Measurements from ENCODE around the gene HIF1A. TPM values are rescaled to one million over a fixed set of nuclear protein-coding genes. Genes with fewer than 3 reads are reported as not detected.

The HIF1A gene
- total RNA-seq, 1 donor from 2014 or later = 299 TPM

DNA sequence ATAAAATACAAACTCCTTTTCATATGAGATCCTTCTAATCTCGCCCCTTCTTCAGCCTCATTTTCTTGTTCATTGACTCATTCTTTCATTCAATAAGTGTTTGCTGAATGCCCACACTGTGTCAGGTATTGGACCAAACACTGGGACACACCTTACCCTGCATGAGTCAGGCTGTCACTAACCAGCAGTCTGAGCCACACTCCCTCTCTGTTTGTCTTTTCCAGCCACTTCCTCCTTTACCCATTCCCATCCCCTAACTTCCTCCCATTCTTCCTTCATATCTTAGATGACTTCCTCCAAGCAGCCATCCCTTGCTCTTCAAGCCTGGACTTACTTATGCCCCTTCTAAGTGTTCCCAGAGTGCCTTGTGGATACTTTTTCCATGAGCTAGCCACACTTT, 27.0 kb upstream of the HIF1A start:
- Mint-ChIP-seq H3K36me3 (no peaks in the 10 kb centered on the region), H3K9me3 (no peaks in the 10 kb centered on the region)
- no peak for TF ChIP-seq EZH2phosphoT487 (IDR thresholded peaks at IDR 0.05)
- no peak for TF ChIP-seq EZH2 (IDR thresholded peaks at IDR 0.05)
- TF ChIP-seq, protein P1, sequence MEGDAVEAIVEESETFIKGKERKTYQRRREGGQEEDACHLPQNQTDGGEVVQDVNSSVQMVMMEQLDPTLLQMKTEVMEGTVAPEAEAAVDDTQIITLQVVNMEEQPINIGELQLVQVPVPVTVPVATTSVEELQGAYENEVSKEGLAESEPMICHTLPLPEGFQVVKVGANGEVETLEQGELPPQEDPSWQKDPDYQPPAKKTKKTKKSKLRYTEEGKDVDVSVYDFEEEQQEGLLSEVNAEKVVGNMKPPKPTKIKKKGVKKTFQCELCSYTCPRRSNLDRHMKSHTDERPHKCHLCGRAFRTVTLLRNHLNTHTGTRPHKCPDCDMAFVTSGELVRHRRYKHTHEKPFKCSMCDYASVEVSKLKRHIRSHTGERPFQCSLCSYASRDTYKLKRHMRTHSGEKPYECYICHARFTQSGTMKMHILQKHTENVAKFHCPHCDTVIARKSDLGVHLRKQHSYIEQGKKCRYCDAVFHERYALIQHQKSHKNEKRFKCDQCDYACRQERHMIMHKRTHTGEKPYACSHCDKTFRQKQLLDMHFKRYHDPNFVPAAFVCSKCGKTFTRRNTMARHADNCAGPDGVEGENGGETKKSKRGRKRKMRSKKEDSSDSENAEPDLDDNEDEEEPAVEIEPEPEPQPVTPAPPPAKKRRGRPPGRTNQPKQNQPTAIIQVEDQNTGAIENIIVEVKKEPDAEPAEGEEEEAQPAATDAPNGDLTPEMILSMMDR (IDR thresholded peaks at IDR 0.05) = no peak

DNA sequence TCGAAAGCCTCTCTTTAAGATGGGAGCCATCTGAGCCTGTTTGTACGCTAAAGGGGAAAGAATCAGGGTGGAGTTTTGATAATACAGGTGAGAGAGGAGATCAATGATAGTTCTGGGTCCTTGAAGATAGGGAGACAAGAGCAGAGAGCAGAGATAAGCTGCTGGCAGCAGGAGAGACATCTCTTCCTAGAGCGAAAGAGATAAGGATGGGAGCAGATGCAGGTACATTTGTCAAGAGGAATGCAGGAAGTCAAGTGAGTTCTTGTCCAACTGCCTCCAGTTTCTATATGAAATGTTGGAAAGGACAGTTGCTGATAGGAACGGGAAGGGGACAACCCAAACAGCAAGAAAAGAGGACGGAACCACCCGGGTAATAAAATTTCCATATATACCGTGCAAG, 24.7 kb upstream of the HIF1A start:
- no peaks in the 10 kb centered on the region for H3K36me3 Mint-ChIP-seq
- no peaks in the 10 kb centered on the region for H3K36me3 ChIP-seq
- H3K4me1 ChIP-seq = peaks cover 5% of the 10 kb centered on the region
- TF ChIP-seq EZH2 (IDR thresholded peaks at IDR 0.05) (no peak), EZH2phosphoT487 (IDR thresholded peaks at IDR 0.05) (no peak)
- TF ChIP-seq, protein P1 (IDR thresholded peaks at IDR 0.05) = no peak
- no peaks in the 10 kb centered on the region for H3K9me3 Mint-ChIP-seq
- no peak overlapping the region for H3K4me3 Mint-ChIP-seq
- no peak for DNase-seq (ENCODE audit: low spot score)
- H2AFZ ChIP-seq (replicated peaks) = no peak overlapping the region
- H3F3A ChIP-seq (ENCODE audit: low read depth) = no peaks in the 10 kb centered on the region
- H3K4me2 ChIP-seq = no peak overlapping the region
- no peaks in the 10 kb centered on the region for H3K79me2 ChIP-seq (ENCODE audit: low read depth)
- no peaks in the 10 kb centered on the region for H3K27me3 ChIP-seq
- no peak overlapping the region for H3K27ac Mint-ChIP-seq
- peaks cover 2% of the 10 kb centered on the region for H3K27me3 Mint-ChIP-seq (ENCODE audit: insufficient read depth, low read depth)
- H3K4me1 Mint-ChIP-seq = no peaks in the 10 kb centered on the region
- no peaks in the 10 kb centered on the region for H4K20me1 ChIP-seq (ENCODE audit: low read depth)
- no peak overlapping the region for H3K27ac ChIP-seq
- no peaks in the 10 kb centered on the region for H3K9me3 ChIP-seq (ENCODE audit: low read depth)
- H3K4me3 ChIP-seq = no peak overlapping the region
- no peak overlapping the region for H3K9ac ChIP-seq

More for the DNA sequence above, 27.0 kb upstream of the HIF1A start:
- Histone ChIP-seq H2AFZ (replicated peaks) (no peak overlapping the region), H3K9me3 (ENCODE audit: low read depth) (no peaks in the 10 kb centered on the region), H4K20me1 (ENCODE audit: low read depth) (no peaks in the 10 kb centered on the region), H3K9ac (no peak overlapping the region), H3K79me2 (ENCODE audit: low read depth) (no peaks in the 10 kb centered on the region), H3K4me2 (no peak overlapping the region), H3K4me3 (no peak overlapping the region), H3K4me1 (peaks cover 3% of the 10 kb centered on the region), H3K36me3 (no peaks in the 10 kb centered on the region), H3F3A (ENCODE audit: low read depth) (no peaks in the 10 kb centered on the region), H3K27ac (no peak overlapping the region), H3K27me3 (no peaks in the 10 kb centered on the region)
- Mint-ChIP-seq H3K4me3 (no peak overlapping the region), H3K4me1 (no peaks in the 10 kb centered on the region), H3K27ac (no peak overlapping the region), H3K27me3 (ENCODE audit: insufficient read depth, low read depth) (peaks cover 2% of the 10 kb centered on the region)
- no peak for DNase-seq (ENCODE audit: low spot score)

DNA sequence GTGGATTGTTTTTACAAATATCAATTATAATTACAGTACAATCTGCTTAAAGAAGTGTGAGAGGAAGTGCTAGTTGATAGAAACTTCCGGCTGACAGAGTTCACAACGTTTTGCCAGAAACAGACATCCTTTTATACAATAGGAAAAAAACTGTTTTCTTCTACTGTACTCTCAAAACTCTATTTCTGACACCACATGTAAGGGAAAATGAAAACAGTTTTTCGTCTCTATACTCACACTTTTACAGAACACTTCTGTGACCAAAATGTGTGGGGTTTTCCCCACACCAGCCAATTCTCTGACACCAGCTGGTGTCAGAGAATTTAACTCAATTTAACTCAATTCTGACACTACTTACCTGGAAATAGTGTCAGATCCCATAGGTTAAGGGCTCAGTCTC, 24.2 kb upstream of the HIF1A start:
- H3K4me1 ChIP-seq = peaks cover 5% of the 10 kb centered on the region
- no peaks in the 10 kb centered on the region for H3K4me1 Mint-ChIP-seq

More for the DNA sequence above, 24.2 kb upstream of the HIF1A start:
- Mint-ChIP-seq H3K27me3 (ENCODE audit: insufficient read depth, low read depth) (peaks cover 3% of the 10 kb centered on the region), H3K9me3 (no peaks in the 10 kb centered on the region), H3K27ac (no peak overlapping the region), H3K36me3 (no peaks in the 10 kb centered on the region), H3K4me3 (no peak overlapping the region)
- Histone ChIP-seq H3K79me2 (ENCODE audit: low read depth) (no peaks in the 10 kb centered on the region), H2AFZ (replicated peaks) (no peak overlapping the region), H3K36me3 (no peaks in the 10 kb centered on the region), H3F3A (ENCODE audit: low read depth) (no peaks in the 10 kb centered on the region), H3K9me3 (ENCODE audit: low read depth) (no peaks in the 10 kb centered on the region), H3K4me2 (no peak overlapping the region), H3K27me3 (no peaks in the 10 kb centered on the region), H3K4me3 (no peak overlapping the region), H4K20me1 (ENCODE audit: low read depth) (no peaks in the 10 kb centered on the region), H3K27ac (no peak overlapping the region), H3K9ac (no peak overlapping the region)
- no peak for DNase-seq (ENCODE audit: low spot score)
- TF ChIP-seq, protein P1 (IDR thresholded peaks at IDR 0.05) = no peak
- TF ChIP-seq EZH2phosphoT487 (IDR thresholded peaks at IDR 0.05) (no peak), EZH2 (IDR thresholded peaks at IDR 0.05) (no peak)

Measured in neural progenitor cell (in vitro differentiated cells).